Keratinocyte (primary cell): Measurements from ENCODE around the gene ERMP1. TPM values are rescaled to one million over a fixed set of nuclear protein-coding genes. Genes with fewer than 3 reads are reported as not detected.
"Not testable (repeated sequence)": the region's sequence is repeated elsewhere in the genome, so short reads cannot be mapped to it uniquely, and the experiment has no call there.

Experiments used
- DNase-seq: peaks from one replicate; pipeline ENCODE4 v3.0.0-alpha.2; 2011; ENCODE audit warnings: low read depth, missing footprints, low spot score
- FAIRE-seq: peaks from 2 replicates; lab custom pipeline; 2011; peaks lifted over from hg19 to GRCh38; lab: Jason Lieb, UNC
- H2AFZ ChIP-seq: 2 replicates; pipeline ENCODE4 v1.6.0; 2012; ENCODE audit warnings: low read length, control low read depth, inconsistent platforms; ENCODE audit not compliant: control insufficient read depth
- H3K27ac ChIP-seq: 2 replicates; pipeline ENCODE4 v1.5.1; 2011; ENCODE audit warnings: low read length; ENCODE audit not compliant: control insufficient read depth, insufficient read depth
- H3K27me3 ChIP-seq: 3 replicates; pipeline ENCODE4 v1.6.0; 2011; ENCODE audit warnings: low read length; ENCODE audit not compliant: control insufficient read depth, insufficient read depth; ENCODE audit errors: extremely low read depth
- H3K36me3 ChIP-seq, 2 experiments: 2 replicates in 1 of 2; 3 replicates in 1 of 2; pipeline ENCODE4 v1.5.1; 2011; ENCODE audit warnings: low read length in 2 of 2, mild to moderate bottlenecking in 1 of 2; ENCODE audit not compliant: control insufficient read depth in 2 of 2, insufficient read depth in 2 of 2; ENCODE audit errors: extremely low read depth in 1 of 2
- H3K4me1 ChIP-seq: 3 replicates; pipeline ENCODE4 v1.5.1; 2011; ENCODE audit warnings: low read length; ENCODE audit not compliant: control insufficient read depth, insufficient read depth; ENCODE audit errors: extremely low read depth
- H3K4me2 ChIP-seq: 3 replicates; pipeline ENCODE4 v1.6.0; 2011; ENCODE audit warnings: low read depth, low read length; ENCODE audit not compliant: control insufficient read depth, insufficient read depth; ENCODE audit errors: extremely low read depth
- H3K4me3 ChIP-seq, 3 experiments: fragments of 200-600 bp in 1 of 3; sonication (generic) in 1 of 3; 2 replicates in 2 of 3; 3 replicates in 1 of 3; pipeline ENCODE4 v1.5.1; 2011 to 2016; ENCODE audit warnings: low read length in 3 of 3, mild to moderate bottlenecking in 3 of 3, control low read depth in 2 of 3, inconsistent platforms in 1 of 3, low read depth in 1 of 3, mixed read lengths in 1 of 3, mixed run types in 1 of 3, moderate library complexity in 1 of 3; ENCODE audit not compliant: control insufficient read depth in 2 of 3, insufficient read depth in 2 of 3; ENCODE audit errors: extremely low read depth in 1 of 3
- H3K79me2 ChIP-seq: 2 replicates; pipeline ENCODE4 v1.6.0; 2012; ENCODE audit warnings: low read length; ENCODE audit not compliant: control insufficient read depth, insufficient read depth
- H3K9ac ChIP-seq: 3 replicates; pipeline ENCODE4 v1.6.0; 2011; ENCODE audit warnings: low read length; ENCODE audit not compliant: control insufficient read depth, insufficient read depth; ENCODE audit errors: extremely low read depth
- H3K9me1 ChIP-seq: 3 replicates; pipeline ENCODE4 v1.6.0; 2011; ENCODE audit warnings: low read length; ENCODE audit not compliant: control insufficient read depth, insufficient read depth; ENCODE audit errors: extremely low read depth
- H3K9me3 ChIP-seq: 2 replicates; pipeline ENCODE4 v1.5.1; 2012; ENCODE audit warnings: low read depth, low read length; ENCODE audit not compliant: control insufficient read depth
- H4K20me1 ChIP-seq: 3 replicates; pipeline ENCODE4 v1.6.0; 2011; ENCODE audit warnings: low read length; ENCODE audit not compliant: control insufficient read depth, insufficient read depth; ENCODE audit errors: extremely low read depth
- CTCF ChIP-seq, 3 experiments: IDR thresholded peaks in 1 of 3; conservative IDR thresholded peaks in 1 of 3; optimal IDR thresholded peaks in 1 of 3; 2 replicates in 2 of 3; 3 replicates in 1 of 3; pipeline versions ENCODE3 to v1.5.1; 2011; ENCODE audit warnings: low read length in 3 of 3, mild to moderate bottlenecking in 3 of 3, moderate library complexity in 2 of 3, control low read depth in 1 of 3, inconsistent platforms in 1 of 3; ENCODE audit not compliant: insufficient read depth in 2 of 3; ENCODE audit errors: extremely low read depth in 1 of 3
- EZH2 ChIP-seq: IDR thresholded peaks from one replicate; pipeline ENCODE4 v1.6.1; 2012; ENCODE audit warnings: inconsistent platforms, mild to moderate bottlenecking, low read length, moderate library complexity
- dilution Hi-C: fragments of 300-500 bp; cut with MboI; formaldehyde crosslinking; loops from one replicate; pipeline ENCODE4 v1.7.0; 2020; ENCODE audit warnings: low sequenced_read_pairs; ENCODE audit not compliant: extremely low pct_ligation_motif_present
- polyA plus RNA-seq, 5 experiments: library from polyadenylated mRNA; depleted of rRNA in 3 of 5; stranded (reverse) in 3 of 5; stranded (forward) in 1 of 5; unstranded in 1 of 5; fragments of >200 nt; gene quantifications; 1 replicate in 1 of 5; 2 replicates in 3 of 5; 3 replicates in 1 of 5; pipeline versions ENCODE4 v1.2.1 to v1.2.3, GENCODE V29; 2011 to 2012; ENCODE audit warnings: missing spikeins in 2 of 5, low read depth in 1 of 5, low replicate concordance in 1 of 5

Gene ERMP1
- polyA plus RNA-seq, 1 donor (not counting 4 experiments of a cell fraction or from before 2014, with no cell fraction given), result 27.0 TPM

GRCh38 chr9:5779705-5780218 lies 53.2 kb downstream of the ERMP1 start:
- H3K9ac ChIP-seq, H4K20me1 ChIP-seq, H3K27ac ChIP-seq, H3K4me1 ChIP-seq, H3K9me1 ChIP-seq, H3K36me3 ChIP-seq, dilution Hi-C loops, H3K27me3 ChIP-seq, H3K79me2 ChIP-seq, H2AFZ ChIP-seq, H3K4me2 ChIP-seq, H3K9me3 ChIP-seq, DNase-seq, FAIRE-seq, H3K4me3 ChIP-seq: not testable (repeated sequence)

- dilution Hi-C loops, result no loop called here
- peaks cover 7 to 11% of the 10 kb centered on the region in 2 experiments for H3K36me3 ChIP-seq
- H4K20me1 ChIP-seq, result no peaks in the 10 kb centered on the region
- no peaks in the 10 kb centered on the region for H3K4me1 ChIP-seq
- no peak for FAIRE-seq
- H3K79me2 ChIP-seq, result no peaks in the 10 kb centered on the region
- no peak overlapping the region for H3K9ac ChIP-seq
- H3K9me3 ChIP-seq, result peaks cover 5% of the 10 kb centered on the region
- no peak overlapping the region for H3K4me2 ChIP-seq
- no peak for DNase-seq
- no peak overlapping the region for H3K27ac ChIP-seq
- H3K4me3 ChIP-seq, result no peak overlapping the region
- H3K27me3 ChIP-seq, result no peaks in the 10 kb centered on the region
- no peak overlapping the region for H2AFZ ChIP-seq
- no peak for TF ChIP-seq EZH2
- TF ChIP-seq CTCF (optimal IDR thresholded peaks at IDR 0.05 in 1 of 3, IDR thresholded peaks at IDR 0.05 in 1 of 3, conservative IDR thresholded peaks at IDR 0.05 in 1 of 3; ENCODE audit: extremely low read depth in 1 of 3, insufficient read depth in 2 of 3, low read length in 3 of 3), result no peak
- no peaks in the 10 kb centered on the region for H3K9me1 ChIP-seq
Measured at GRCh38 chr9:5778805-5779204, 54.1 kb downstream of the ERMP1 start.
